HG02885 (cell line): Measurements from ENCODE around the gene TMEM184A.
"Not testable (repeated sequence)": the region's sequence is repeated elsewhere in the genome, so short reads cannot be mapped to it uniquely, and the experiment has no call there.

Experiments used
- ATAC-seq: cut with Tn5 transposase; IDR thresholded peaks from one replicate; pipeline ENCODE4 v1.9.1; 2021; ENCODE audit warnings: mild to moderate bottlenecking; ENCODE audit not compliant: unreplicated experiment, poor library complexity

Gene TMEM184A

DNA sequence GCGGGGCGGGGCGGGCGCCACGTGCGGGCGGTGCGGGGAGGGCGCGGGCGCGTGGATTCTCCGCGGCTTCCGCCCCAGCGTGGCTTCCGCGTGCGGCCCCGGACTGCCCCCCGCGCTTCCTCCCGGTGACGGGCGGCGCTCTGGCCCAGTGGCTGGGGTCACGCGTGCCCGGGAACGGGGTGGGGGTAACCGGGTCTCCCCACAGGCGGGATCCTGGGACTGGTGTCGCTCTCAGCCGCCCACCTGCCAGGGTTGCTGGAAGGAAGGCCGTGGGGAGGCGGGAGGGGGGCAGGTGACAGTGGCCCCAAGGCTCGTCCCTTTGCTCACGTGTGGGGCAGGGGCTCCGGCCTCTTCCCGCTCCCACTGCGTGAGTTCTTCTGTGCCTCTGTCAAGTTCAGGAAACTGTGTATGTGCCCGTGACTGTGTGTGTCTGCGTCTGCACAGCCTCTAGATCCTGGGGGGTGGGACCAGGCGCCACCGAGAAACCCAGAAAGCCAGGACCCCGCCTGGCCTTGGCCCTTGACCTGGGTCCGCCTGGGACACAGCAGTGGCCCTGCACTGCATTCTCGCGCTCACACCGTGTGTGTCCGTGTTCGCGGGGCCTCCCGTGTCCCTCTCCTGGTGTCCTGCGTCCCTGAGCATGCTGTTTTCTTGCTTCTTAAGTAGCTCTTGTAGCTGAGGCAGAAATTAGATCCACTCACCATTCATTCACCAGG, 24.6 kb downstream of the TMEM184A start:
- peak; percentile 24 for ATAC-seq

DNA sequence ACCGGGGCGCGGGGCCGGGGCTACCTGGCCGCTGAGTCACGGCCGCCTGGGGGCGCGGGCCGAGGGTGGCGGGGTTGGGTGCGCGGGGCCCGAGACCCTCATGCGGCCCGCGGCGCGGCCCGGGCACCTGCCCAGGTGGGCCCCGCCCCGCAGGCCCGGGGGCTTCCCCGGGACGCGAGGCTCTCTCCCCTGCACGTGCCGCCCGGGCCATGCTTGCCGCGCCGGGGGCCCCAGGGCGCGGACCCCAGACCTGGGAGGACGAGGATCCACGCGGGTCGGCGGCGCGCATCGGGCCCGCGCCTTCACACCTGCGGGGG, 25.1 kb downstream of the TMEM184A start:
- peak; percentile 16 for ATAC-seq

DNA sequence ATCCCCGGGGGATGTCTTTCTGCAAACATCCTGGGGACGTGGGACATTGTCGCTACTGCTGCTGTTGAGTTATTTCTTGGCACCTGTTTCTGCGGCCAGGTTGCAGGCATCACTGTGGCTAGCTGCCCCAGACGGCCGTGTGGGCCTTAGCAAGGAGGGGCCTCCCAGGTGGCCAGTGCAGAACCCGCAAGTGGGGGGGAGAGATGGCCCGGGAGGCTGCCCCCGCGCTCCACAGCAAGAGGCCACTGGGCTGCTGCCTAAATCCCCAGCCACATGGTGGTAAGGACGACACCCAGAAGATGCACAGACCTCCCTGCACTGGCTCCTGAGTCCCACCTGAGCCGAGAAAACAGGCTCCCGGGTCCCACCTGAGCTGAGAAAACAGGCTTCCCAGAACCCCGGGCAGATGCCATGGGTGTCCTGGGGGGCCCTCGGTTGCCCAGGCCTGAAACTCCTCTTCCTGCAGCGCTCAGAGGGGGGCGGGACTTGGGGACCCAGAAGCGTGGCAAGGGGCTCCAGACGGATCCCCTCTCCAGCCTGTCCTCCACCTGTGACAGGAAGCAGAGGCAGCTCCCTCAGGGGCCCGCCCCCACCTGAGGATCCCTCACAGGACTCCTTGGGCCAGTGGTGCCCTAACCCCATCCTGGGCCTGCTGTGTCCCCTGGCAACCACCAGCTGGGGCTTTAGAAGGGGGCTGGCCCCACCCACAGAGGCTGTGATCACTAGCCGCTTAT, 26.5 kb downstream of the TMEM184A start:
- no peak for ATAC-seq

DNA sequence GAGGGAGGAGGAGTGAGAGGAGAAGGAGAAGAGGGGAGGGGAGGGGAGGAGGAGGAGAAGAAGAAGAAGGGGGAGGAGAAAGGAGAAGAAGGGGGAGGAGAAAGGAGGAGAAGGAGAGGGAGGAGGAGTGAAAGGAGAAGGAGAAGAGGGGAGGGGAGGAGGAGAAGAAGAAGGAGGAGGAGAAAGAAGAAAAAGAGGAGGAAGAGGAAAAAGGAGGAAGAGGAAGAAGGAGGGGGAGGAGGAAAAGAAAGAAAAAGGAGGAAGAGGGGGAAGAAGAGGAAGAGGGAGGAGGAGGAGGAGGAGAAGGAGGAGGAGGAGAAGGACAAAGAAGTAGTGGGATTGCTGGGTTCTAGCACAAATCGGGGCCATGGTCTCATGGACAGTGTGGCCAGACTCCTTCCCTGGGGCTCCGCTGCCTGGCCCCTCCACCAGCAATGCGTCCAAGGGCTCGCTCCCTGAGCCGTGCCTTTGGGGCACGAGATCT, 29.7 kb downstream of the TMEM184A start:
- no peak for ATAC-seq

DNA sequence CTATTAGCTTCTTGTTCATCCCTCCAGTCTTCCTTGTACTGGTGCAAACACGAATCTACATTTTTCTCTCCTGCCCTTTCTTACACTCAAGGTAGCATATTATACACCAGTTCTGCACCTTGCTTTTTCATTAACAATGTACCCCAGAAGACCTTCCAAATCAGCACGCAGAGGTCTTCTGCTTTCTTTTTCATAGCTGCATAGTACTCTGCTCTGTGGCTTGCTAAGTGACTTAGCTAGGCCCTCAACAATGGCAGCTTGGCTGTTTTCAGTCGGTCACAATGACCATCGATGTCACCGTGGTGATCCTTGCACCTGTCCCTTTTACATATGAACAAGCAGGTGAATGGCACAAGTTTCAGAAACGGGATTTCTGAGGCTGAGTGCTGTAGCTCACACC, 30.6 kb downstream of the TMEM184A start:
- no peak for ATAC-seq

DNA sequence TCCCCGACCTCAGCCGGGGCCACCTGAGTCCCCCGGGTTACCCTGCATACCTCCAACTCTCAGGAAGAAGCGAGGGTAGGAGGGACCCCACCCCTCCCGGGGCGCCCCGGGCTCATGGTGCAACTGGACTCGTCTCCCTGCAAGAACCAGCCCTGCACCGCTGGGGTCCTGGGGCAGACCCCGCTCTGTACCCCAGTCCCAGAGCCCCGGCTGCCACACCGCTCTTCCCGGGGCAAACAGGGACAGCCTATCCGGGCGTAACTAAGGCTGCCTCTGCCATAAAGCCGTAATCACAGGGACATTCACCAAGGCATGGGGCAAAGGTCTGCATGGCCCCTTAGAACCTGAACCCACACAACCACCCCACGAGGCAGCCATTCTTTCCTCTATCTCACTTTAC, 32.2 kb downstream of the TMEM184A start:
- no peak for ATAC-seq

DNA sequence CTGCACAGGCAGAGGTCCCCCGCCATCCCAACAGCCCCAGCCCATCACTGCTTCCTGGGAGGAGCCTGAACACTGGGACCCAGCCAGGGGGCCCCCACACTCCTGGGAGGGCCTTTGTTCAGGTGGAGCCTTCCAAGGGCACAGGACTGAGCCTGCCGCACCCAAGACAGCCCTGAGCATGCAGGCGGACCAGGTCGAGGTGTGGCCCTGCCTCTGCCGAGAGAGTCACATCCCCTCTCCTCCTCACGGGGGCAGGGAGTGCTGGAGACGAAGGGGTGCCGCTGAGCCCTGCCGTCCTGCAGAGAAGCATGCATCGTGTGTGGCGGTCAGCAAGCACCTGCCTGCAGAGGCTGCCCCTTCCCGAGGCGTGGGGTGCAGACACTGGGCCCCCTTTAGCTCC, 32.8 kb downstream of the TMEM184A start:
- ATAC-seq: no peak

DNA sequence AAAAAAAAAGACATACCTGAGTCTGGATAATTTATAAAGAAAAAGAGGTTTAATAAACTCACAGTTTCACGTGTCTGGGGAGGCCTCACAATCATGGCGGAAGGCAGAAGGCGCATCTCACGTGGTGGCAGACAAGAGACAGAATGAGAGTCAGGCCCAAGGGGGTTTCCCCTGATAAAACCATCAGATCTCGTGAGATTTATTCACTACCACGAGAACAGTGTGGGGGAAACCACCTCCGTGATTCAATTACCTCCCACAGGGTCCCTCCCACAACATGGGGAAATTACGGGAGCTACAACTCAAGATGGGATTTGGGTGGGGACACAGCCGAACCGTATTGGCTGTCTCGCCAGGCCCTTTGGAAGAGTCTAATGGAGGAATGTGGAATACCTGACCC, 34.5 kb downstream of the TMEM184A start:
- no peak for ATAC-seq

DNA sequence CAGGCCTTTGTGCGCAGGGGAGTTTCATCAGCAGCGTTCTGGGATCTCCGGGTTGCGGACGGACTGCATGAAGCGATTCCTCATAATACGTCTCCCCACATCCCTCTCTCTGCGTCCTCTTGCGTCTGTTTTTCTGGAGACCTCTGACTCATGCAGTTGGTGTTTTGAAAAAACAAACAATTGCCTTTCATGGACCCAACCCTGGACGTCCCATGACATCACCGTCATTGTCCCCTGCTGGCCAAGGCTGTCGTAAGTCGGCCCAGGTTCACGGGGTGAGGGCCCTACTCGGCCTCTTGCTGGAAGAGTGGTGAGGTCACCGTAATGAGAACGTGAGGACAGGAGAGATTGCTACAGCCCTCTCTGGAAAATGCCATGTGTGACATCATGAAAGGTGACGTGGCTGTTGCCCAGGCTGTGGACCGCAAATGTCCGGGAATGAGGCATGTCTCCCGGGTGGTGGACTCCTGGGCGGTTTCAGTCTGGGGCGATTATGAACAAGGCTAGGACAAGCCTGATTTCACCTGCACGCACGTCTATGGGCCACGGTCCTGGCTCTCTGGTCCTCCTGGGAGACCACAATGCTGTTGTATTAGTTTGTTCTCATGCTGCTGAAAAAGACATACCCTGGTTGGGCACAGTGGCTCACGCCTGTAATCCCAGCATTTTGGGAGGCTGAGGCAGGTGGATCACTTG, 35.3 kb downstream of the TMEM184A start:
- no peak for ATAC-seq

DNA sequence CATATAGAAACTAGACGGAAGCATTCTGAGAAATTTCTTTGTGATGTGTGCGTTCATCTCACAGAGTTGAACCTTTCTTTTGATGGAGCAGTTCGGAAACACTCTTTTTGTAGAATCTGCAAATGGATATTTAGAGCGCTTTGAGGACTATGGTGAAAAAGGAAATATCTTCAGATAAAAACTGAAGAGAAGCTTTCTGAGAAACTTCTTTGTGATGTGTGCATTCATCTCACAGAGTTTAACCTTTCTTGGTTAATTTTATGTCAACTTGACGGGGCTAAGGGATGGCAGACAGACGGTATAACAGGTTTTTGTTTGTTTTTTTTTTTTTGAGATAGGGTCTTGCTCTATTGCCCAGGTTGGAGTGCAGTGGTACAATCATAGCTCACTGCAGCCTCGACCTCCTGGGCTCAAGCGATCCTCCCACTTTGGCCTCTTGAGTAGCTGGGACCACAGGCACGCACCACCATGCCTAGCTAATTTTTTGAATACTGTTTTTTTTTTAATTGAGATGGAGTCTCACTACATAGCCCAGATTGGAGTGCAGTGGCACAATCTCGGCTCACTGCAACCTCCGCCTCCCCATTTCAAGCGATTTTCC, 36.6 kb downstream of the TMEM184A start:
- not testable (repeated sequence) for ATAC-seq

DNA sequence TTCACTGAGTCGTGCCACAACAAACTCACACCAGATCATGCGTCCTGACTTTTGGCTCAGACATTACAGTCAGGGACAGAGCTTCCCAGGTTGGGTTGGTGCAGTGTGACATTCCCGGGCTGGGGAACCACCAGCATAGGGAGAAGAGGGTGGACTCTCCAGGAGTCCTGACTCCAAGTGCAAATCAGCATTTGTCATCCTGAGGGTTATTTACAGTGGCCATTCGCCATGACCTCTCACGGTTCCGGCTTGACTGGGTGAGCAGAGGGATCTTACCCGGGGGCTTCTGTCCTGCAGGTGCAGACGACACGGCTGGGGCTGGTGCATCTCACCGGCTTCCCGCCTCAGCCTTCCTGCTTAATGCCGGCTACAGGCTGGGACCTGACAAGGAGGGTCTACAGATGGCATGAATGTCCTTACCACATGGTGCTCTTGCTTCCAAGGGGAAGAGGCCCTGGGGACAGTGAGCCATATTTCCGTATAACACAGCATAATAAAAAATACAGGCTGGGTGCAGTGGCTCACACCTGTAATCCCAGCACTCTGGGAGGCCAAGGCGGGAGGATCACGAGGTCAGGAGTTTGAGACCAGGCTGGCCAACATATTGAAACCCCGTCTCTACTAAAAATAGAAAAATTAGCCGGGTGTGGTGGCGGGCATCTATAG, 39.3 kb downstream of the TMEM184A start:
- ATAC-seq: no peak

DNA sequence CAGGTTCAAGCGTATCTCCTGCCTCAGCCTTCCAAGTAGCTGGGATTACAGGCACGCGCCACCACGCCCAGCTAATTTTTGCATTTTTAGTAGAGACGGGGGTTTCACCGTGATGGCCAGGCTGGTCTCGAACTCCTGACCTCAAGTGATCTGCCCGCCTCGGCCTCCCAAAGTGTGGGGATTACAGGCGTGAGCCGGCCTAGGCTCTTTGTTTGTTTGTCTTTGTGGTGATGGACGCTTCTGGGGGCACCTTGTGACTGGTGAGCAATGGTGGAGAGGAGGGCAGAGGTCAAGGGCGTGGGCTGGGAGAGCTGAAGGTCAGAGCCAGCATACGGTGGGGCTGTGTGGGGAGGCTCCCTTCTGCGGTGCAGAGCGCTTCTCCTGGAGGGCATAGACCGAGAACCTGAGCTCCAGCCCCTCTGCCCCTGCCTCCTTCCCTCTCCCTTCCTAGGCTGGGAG, 40.5 kb downstream of the TMEM184A start:
- ATAC-seq: not testable (repeated sequence)

DNA sequence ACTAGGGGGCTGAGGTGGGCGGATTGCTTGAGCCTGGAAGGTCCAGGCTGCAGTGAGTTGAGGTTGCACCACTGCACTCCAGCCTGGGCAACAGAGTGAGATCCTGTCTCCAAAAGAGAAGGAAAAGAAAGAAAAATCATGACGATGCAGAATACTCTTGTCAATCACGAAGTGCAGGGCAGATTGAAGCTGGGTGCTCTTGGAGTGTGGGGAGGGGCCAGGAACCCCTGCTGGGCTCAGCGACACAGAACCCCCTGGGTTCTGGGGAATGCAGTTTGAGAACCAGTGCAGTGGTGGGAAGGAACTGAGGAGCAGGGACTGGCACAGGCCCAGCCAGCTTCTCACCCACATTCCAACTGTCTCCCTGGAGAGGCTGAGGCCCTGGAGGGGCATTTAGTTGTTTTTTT, 41.0 kb downstream of the TMEM184A start:
- no peak for ATAC-seq

DNA sequence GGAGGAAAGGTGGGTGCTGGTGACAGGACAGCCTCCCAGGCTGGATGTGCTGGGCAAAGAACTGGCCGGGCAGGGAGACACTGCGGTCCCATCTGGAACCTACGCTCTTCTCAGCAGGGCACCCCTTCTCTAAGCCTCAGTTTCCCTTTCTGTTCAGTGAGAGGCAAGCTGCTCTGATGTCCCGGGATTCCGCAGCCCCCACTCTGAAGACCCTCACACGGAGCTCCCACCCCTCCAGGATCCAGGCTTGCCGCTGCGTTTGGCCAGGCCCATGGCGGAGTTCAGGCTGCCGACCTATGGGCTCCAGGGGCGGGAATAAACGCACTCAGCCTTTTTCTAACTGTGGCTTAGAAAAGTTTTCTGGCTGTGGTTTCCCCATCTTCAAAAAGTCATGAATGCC, 41.6 kb downstream of the TMEM184A start:
- ATAC-seq: no peak

DNA sequence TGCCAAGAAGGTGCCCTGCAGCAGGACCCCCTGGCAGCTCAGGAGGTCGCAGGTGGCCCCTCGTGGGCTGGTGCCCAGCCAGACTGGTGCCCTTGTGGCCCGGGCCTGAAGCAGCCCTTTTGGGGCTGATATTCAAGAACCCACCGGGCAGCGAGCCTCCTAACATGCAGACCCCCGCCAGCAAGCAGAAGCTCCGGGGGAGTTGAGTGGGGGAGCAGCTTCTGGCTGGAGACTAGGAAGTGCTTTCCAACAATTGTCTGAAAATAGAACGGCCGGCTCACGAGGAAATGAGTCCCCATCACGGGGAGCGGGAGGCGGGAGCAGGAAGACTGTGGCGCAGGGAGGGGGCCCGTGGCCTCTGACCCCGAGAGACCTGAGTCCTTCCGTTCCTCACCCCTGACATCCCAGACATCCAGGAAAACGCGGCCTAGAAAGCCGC, 42.3 kb downstream of the TMEM184A start:
- ATAC-seq: no peak

DNA sequence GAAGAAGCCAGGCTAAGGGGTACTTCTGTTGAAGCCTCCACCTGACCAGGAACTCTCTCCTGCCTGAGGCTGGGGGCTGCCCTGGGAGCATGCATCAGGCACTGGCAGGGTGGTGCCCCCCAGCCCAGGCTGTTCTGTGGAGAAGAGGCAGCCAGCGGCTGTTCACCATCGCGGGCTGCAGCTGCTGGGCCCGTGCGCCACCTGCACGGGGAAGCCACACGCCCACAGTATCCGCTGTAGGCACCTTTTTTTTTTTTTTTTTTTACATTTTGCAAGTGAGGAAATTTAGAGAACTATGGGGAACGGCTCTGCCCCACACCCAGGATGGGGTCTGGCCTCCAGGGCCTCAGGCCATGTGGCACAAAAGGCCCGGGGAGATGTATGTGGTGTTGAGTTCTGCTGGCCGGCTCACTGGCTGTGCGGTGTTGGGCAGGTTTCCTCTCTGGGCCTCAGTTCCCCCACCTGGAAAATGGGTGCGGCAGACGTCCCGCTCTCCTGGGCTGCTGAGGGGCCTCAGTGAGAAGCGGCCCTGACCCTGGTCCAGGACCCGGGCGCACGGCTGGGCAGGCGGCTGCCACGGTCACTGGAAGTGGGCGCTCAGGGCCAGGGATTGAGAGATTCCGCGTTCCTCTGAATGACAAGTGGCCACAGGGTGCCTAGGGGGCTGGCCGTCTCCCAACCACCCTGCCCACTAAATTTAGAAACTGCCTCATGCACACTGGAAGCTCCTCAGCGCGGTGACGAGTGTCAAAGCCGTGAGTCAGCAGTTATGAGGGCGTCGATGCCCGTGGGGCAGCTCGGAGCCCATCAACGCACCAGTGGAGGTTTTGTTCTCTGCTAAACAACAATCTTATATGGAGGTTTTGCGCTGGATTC, 43.0 kb downstream of the TMEM184A start:
- no peak for ATAC-seq

DNA sequence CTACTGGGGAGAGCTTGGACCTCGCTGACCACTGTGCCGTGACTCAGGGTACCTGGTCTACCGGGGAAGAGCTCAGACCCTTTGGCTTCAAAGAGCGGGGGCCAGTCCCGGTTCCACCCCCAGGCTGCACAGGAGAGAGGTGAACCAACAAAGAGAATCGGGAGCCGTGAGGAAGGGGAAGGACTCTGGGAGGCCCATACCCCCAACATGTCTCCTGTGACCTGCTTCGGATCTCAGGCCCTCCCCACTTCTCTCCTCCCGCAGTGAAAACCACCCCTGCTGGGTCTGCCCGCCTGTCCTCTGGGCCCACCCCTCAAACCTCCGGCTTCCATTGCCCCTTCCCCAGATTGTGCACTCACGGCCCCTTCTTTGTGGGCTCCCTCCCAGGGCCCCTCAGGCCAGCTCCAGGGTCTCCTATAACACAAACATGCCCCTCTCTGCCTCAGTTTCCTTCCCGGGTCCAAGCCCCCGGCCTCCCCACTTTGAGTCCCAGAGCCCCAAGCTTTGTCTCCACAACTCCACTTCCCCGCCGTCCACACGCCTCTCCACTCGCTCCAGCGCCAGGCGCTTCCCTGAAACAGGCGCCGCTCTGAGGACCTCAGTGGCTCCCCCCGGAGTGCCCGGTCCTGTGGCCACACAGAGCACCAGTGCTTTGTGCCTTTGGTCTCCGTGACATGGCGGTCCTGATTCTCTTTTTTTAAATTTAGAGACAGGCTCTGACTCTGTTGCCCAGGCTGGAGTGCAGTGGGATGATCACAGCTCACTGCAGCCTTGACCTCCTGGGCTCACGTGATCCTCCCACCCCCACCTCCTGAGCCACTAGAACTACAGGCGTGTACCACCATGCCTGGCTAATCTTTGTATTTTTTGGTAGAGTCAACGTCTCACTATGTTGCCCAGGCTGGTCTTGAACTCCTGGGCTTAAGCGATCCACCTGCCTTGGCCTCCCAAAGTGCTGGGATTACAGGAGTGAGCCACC, 44.3 kb downstream of the TMEM184A start:
- no peak for ATAC-seq

DNA sequence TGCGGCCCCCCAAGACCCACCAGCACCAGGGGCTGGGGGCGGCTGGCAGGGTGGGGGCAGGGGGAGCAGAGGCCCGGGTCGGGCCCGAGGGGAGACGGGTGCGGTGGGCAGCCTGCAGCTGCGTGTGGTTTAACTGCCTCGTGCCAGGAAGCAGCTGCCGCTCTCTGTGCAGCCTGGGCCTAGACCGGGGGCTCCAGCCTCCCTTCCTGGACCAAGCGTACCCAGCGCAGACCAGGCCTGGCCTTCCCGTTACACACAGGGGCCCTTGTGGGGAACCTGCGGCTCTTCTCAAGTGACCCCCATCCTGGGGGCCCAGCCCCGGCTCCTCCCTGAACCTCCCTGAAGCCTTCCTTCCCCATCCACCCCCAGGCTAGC, 45.2 kb downstream of the TMEM184A start:
- no peak for ATAC-seq
